GM11168 (cell line): Measurements from ENCODE around the gene PON2.
"Not testable (repeated sequence)": the region's sequence is repeated elsewhere in the genome, so short reads cannot be mapped to it uniquely, and the experiment has no call there.

ENCODE experiments used
- in situ Hi-C: fragments of 300-500 bp; cut with MboI; formaldehyde crosslinking; loops from one replicate; pipeline ENCODE4 v1.12.0; 2022; ENCODE audit warnings: low sequenced_read_pairs; ENCODE audit not compliant: unreplicated experiment

PON2 gene

GRCh38 chr7:95411036-95411435, 23.8 kb downstream of the PON2 start:
- in situ Hi-C loops: no loop called here

DNA sequence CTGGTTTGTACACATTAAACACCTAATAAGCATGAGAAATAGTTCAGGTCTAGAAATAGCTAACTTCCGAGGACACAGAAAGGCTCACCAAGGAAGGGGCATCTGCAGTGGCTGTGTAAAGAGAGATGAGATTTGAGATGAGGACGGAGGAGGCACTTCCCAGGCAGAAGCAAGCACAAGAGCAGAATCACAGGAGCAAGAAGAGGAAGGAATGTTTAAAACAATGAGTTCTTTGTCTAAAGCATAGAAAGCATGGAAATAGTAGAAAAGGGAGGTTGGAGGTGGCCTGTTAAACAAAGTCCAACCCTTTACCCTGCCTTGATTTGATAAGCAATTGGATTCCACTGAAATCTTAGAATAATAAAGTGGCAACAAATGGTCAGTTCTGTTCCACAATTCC, 27.1 kb downstream of the PON2 start:
- in situ Hi-C loops: no loop called here

GRCh38 chr7:95405800-95406199, 29.0 kb downstream of the PON2 start:
- in situ Hi-C loops: no loop called here

DNA sequence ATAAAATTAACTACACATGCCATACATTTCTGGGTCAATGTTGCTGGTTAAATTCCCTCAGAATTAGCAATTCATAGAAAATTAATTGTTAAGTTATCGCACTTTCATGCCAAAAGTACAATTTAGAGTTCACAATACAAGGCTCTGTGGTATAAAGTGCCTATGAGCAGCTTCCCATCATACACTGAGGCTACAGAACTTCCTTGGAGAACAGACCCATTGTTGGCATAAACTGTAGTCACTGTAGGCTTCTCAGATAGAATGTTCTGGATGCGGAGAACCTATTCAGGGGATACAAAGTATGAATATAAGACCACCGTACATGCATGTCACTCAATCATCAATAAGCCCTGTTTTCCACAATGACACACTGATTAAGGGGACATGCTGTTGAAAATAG, 29.6 kb downstream of the PON2 start:
- in situ Hi-C loops: no loop called here

DNA sequence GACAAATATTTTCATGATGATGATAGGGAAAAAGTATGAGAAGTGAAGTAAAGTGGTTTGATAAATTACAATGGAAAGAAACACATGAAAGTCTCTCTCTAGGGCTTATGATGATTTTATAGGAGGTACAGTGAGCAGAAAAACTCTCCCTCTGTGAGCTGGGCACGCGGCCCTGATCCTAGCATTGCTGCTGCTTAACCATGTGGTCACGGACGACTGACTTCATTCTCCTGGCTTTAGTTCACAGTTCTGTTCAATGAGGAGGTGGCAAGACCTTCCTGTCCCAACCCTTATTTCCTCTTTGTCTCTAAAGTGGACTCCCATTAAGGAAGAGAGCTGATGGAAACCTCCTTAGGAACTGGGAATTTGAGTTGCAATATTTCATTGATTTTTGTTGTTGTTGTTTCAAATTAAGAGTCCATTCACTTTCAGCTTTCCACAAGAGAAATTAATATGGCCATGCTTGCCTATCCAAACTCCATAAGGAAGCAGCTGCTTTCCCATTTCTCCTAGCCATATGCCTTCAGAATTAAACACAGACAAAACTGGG, 30.4 kb downstream of the PON2 start:
- in situ Hi-C loops: no loop called here

- in situ Hi-C loops: no loop called here
Observed at GRCh38 chr7:95398155-95398940, 36.5 kb downstream of the PON2 start.

- in situ Hi-C loops: no loop called here
Observed at GRCh38 chr7:95397381-95397780, 37.4 kb downstream of the PON2 start.

- in situ Hi-C loops: no loop called here
Observed at GRCh38 chr7:95396136-95397032, 38.4 kb downstream of the PON2 start, which contains the start of gene PON3. Gene PON3 (minus strand): TSS chr7:95396375. CDS start chr7:95396350, 25 bp downstream.

DNA sequence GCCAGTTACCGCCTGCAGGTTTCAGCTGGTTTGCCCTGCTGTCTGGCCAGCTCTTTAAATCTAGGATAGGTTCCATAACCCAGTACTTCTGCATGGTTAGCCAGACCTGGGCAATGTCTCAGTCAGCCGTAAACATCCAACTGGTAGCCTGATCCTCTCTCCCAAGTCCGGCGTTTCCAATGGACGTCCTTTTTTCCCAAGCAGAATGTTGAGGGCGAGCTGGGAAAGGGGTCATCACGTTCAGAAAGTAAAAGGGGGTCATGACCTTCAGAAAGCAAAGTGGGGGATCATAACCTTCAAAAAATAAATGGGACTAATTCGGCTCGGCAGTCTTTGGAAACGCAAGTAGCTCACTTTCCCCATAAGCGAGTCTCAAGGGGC, 39.1 kb downstream of the PON2 start:
- in situ Hi-C loops: no loop called here

DNA sequence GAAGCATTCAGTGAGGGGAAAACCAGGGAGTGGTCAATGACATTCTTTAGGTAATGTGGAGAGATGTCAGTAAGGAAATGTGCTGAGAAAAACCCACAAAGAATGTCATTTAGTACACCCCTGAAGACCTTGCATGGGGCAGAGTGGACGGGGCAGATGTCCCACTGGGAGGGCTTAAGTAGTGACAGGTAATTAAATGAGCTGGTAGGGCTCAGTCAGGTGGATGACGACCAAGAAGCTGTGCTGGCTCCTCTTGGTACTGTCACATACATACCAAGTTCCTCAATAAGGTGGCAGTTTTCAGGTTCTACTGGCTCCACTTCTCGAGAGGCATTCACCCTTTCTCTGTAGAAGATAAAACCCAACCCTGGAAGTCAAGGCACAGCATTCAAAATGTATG, 40.5 kb downstream of the PON2 start:
- in situ Hi-C loops: no loop called here

GRCh38 chr7:95391761-95392160, 43.1 kb downstream of the PON2 start:
- in situ Hi-C loops: no loop called here

- in situ Hi-C loops: no loop called here
Observed at GRCh38 chr7:95389516-95389915, 45.3 kb downstream of the PON2 start.

GRCh38 chr7:95379457-95379856, 55.4 kb downstream of the PON2 start:
- in situ Hi-C loops: not testable (repeated sequence)

DNA sequence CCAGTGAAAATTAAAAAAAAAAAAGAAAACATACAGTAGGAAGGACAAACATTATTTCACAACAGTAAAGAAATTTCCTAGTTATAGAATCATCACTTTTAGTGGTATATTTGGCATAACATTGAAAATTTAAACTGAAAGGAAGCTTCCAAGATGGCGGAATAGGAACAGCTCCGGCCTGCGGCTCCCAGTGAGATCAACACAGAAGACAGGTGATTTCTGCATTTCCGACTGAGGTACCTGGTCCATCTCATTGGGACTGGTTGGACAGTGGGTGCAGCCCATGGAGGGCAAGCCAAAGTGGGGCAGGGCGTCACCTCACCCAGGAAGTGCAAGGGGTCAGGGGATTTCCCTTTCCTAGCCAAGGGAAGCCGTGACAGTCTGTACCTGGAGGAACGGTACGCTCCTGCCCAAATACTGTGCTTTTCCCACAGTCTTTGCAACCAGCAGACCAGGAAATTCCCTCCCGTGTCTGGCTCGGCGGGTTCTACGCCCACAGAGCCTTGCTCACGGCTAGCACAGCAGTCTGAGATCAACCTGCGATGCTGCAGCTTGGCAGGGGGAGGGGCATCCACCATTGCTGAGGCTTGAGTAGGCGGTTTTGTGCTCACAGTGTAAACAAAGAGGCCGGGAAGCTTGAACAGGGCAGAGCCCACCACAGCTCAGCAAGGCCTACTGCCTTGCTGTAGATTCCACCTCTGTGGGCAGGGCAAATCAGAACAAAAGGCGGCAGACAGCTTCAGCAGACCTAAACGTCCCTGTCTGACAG, 58.0 kb downstream of the PON2 start:
- in situ Hi-C loops: no loop called here

DNA sequence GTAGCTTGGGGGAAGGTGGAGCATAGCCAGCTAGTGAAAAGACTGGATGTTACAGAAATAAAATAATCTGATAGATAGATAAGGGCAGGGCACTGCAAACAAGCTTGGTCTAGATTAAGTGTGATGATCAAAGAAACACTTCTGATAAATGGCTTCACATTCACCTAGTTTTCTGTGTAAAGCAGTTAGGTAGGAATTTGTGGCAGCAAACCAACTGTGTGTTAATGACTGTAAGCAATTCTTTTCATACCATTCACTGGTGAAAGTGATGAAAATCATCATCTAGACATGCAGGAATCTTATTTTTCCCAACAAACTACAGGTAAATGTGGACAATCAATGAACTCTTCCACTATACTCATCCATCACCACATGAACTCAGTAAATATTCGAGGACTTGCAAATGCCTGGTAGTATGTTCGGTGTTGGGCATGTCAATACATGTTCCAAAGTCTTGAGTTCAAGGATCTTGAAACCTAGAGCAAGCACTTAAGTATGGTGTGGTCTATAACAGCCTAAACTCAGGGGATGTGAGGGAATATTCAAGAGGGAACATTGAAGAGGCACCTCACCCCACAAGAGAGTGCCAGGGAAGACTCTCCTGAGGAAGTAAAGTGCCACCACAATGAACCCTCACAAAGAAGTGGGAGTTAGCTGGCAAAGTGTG, 59.1 kb downstream of the PON2 start:
- in situ Hi-C loops: no loop called here

DNA sequence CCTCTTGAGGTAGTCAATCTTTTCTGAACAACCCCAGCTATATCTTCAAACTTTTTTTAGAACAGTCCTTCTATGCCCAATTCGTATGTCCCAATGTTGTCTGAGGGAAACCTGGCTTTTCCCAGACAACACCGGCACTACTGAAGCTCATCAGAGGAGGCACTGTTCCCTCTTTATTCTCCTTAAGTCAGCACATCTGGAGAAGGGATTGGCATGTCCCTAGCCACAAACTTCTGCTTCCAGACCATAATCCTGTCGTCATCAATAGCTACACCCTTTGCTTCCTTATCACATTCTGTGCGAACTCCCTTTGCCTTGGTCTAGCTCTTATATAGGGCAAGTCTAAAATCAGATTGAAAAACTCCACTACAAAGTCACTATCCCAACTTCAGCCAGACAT, 61.5 kb downstream of the PON2 start:
- in situ Hi-C loops: no loop called here

- in situ Hi-C loops: no loop called here
Observed at GRCh38 chr7:95368235-95368634, 66.6 kb downstream of the PON2 start.

DNA sequence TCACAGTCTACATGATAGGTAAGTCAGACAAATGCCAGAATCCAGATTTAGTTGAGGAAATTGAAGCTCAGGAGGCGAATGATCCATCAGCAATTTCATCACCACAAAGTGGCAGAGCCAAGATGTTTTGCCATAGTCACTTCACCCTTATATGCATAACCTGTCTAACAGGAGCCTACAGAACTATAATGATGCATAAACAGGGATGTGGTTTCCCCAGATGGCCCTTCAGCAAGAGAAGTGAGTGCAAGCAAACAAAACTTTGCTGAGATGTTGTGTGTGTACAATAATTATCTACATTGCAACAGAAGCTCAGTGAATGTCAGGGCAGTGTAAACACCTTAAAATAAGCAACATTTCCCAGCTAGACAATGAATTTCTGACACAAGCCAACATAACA, 67.2 kb downstream of the PON2 start:
- in situ Hi-C loops: no loop called here

DNA sequence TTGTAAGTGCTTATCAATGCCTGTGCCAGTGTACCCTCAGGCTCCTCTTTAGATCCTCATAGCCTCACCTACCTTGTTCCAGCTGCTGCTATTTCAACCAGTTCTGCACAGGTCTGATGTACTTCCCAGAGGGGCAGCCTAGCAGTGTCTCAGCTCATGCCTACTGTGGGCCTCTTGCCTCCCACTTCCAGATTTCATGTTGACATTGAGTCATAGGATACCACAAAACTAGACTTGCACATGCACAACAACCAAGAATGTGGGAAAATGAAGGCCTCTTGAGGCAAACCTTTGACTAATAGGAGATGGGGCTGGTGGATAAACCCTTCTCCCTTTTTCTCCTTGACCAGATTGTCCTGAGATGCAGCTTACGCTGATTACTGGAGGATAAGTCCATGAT, 69.7 kb downstream of the PON2 start:
- in situ Hi-C loops: no loop called here

GRCh38 chr7:95357623-95358022, 77.2 kb downstream of the PON2 start:
- in situ Hi-C loops: no loop called here
